Superior temporal gyrus (tissue), 1 donor: ENCODE data around the gene NFATC1.

Experiments
- DNase-seq: peaks from one replicate; pipeline ENCODE4 v3.0.0-alpha.2; 2016; ENCODE audit errors: extremely low spot score

Gene NFATC1

DNA sequence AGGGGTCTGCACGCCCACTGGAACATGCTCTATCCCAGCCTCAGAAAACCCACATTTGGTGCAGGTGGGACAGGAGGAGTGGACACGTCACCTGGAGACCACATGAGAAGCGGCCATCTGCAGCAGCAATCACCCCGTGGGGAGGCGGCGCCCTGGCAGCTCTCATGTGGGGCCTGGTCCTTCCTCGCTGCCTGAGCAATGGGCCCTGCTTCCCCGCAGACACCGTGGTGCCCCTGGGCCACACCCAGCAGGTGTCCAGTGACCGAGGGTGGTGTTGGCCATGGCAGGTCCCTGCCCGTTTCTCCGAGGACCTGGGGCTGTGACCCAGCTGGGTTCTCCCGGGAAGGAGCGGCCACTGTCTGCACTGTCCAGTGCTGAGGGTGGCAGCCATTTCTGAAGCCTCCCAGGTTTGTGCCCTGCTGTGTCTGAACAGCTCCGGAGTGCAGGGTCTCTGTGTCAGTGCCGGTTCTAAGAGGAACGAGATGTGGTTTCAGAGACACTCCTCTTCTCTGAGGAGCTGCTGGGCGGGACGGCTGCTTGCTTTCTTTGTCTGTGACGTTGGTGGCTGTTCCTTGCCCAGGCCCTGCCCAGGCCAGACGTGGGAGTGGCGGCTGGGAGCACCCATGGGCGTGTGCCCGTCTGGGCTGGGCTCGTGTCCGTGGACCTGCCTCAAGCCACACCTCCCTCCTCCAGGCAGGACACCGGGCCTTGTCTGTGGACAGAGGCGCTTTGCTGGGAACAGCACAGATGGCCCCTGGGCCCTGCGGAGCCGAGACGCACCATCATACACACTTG, 44.8 kb downstream of the NFATC1 start:
- no peak for DNase-seq

DNA sequence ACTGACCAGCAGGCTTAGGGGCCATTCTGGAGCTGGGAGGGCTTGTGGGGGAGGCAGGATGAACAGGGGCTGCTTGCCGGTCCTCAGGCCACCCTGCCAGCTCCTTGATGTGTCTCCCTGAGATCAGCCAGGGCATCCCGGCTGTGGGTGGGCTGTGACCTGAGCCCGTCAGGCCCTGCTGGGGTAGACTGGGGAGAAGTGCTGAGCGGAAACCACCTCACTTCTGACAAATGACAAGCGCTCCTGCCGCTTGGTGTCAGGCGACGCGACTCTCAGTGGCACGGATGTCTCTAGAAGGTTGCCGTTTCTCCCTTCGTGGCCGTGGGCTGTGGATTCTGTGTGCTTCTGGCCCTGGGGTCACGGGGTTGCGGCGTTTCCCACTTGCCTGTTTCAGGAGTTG, 45.7 kb downstream of the NFATC1 start:
- no peak for DNase-seq

DNA sequence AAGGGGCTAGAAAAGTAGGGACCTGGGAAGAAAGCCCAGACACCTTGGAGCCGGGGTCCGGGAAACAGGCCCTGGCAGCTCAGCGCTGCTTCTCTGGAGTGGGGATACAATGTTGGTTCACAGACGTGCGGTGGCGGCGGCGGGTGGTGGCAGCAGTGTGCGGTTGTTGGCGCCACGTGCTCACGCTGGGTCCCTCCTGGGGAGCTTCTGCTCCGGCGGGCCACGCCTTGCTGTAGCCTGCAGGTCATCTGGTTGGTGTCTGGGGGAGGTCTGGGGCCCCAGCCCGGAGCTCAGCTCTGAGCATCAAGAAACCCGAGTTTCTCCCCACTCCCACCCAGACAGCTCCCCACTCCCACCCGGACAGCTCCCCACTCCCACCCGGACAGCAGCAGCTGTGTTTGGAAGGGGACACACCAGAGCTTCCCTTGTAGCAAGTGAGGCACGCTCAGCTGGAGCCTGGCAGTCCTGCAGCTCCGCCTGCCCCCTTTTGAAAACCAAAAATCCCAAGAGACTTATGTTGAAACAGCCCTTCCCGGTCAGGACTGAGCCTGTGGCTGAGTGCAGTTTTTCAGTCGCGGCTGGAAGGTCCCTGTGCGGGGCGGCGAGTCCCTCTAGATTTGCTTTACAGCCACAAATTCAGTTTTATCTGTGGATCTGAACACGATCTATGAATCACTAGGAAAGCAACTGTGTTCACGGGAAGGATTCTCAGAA, 46.9 kb downstream of the NFATC1 start:
- DNase-seq = no peak

DNA sequence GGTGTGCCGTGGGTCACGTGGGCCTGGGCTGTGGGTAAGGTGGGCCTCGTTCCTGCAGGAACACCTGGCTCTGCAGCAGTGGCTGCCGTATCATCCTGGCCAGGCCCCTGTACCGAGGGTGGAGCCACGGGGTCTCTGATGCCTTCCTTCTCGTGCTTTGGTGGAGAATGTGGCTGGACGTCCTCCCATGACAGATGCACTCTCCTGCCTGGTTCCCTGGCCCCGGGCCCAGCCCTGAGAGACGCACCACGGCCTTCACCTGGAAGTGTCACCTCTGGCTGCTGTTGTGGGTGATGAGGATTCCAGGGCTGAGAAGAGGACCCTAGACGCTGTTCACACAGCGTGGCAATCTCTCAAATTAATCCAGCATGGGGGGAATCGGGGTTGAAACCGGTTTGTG, 49.5 kb downstream of the NFATC1 start:
- DNase-seq = no peak

GRCh38 chr18:79445696-79446561, 50.2 kb downstream of the NFATC1 start:
- DNase-seq = no peak

DNA sequence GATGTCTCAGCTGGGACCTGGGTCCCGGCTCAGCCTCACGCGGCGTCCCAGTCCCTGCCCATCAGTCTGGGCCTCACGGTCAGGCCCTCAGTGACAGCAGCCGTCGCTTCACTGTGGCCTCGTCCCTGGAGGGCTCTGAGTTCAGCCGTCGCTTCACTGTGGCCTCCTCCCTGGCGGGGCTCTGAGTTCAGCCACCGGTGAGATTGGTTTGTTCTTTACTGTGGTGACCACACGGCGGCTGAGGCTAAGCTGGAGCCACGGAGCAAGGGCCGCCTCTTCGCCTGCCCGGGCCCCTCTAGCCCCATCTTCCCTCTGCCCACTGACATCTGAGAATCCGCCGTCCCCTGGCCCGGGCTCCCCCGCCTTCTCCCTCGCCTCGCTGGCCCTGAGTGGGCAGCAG, 51.2 kb downstream of the NFATC1 start:
- no peak for DNase-seq

GRCh38 chr18:79447703-79448367, 52.1 kb downstream of the NFATC1 start:
- DNase-seq = no peak

- no peak for DNase-seq
These were observed 52.9 kb downstream of the NFATC1 start for GRCh38 chr18:79448621-79449020.

GRCh38 chr18:79449551-79450288, 54.0 kb downstream of the NFATC1 start:
- DNase-seq = no peak

DNA sequence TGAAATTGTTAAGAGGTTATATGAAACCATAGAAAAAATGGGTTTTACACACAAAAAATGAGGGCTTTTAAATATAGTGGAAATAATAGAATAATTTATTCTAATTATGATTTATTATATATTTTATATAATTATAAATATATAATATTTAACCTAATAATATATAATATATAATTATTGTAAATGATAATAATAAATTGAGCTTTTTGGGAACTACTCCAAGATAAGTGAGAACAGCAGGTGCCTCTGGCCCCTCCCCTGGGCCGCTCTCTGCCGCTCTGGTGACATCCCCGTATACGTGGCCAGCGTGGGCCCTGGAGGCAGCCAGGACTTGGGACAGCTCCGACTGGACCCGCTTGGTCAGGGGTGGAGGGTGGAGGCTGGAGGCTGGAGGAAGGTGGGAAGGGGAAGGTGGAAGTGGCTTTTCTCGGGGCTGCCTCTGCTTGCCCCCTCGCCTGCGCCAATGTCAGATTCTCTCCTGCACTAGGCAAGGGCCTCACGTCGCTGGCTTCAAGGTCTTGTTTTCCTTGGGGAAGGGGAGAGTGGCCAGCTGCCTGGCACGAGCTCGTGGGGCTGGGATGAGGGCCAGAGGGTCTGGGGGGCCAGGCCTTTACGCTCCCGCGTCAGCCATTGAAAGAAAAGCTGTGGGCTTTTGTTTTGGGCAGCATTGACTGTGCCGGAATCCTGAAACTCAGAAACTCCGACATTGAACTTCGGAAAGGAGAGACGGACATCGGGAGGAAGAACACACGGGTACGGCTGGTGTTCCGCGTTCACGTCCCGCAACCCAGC, 54.8 kb downstream of the NFATC1 start:
- DNase-seq = no peak

DNA sequence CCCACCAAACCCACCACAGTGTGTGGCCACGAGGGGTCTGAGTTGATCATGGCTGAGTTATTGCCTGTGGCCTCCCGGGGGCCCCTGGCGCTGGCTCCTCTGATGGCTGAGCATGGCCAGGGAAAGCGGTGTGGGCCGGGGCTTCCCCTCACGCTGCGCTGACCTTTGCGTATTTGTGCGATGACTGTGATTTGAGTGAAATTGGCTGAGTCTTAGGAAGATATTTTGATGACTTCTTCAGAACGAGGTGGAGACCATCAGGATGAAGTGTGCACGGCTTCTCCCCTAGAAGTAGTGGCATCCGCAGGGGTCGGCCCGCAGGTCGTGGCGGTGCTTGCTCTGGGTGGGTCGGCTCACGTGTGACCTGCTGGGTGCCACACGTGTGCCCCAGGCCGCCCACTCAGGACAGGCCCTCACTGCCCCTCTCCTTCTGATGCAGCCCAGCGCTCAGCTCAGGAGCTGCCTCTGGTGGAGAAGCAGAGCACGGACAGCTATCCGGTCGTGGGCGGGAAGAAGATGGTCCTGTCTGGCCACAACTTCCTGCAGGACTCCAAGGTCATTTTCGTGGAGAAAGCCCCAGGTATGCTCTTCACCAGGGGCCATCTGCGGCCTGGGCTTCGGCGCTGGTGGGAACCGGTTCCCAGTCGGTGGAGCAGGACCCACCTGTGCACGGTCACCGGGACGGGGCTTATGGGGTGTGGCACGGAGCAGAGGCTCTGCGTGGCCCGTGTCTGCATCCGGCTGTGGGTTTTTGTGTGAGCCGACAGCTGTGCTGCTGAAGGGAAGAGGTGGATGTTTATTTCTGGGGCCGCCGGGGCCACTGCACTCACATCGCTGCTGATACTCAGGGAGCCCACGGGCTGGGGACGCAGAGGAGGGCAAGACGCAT, 55.8 kb downstream of the NFATC1 start:
- DNase-seq = no peak

GRCh38 chr18:79452190-79452990, 56.7 kb downstream of the NFATC1 start:
- DNase-seq = no peak

GRCh38 chr18:79452991-79453645, 57.4 kb downstream of the NFATC1 start:
- DNase-seq = no peak

GRCh38 chr18:79453816-79454735, 58.3 kb downstream of the NFATC1 start:
- DNase-seq = no peak

DNA sequence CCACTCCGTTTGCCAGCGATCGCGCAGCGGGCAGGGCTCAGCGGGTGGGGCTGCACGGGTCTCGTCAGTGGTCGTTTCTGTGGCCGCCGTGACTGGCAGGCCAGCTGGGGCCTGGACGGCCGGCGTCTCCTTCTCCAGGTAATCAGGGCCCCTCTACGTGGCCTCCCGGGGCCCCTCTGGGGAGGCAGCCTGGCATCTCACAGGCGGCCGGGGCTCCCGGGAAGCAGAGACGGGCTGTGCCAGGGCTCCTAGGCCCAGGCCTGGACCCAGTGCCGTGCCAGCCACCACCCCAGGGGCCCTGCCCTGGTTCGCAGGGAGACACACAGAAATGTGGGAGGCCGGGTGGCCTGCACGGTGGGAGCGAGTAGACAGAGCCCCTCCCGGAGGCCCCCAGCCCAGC, 59.5 kb downstream of the NFATC1 start:
- DNase-seq = no peak

- no peak for DNase-seq
These were observed 60.6 kb downstream of the NFATC1 start for GRCh38 chr18:79456105-79456980.
